Heart left ventricle (tissue), 16 donors: ENCODE data around the gene COL28A1. TPM values are rescaled to one million over a fixed set of nuclear protein-coding genes. Genes with fewer than 3 reads are reported as not detected.

Source experiments
- ATAC-seq, 4 donors: fragments of 200-7000 bp; cut with Tn5 transposase; one replicate each; pipeline ENCODE4 v1.9.1; 2020 to 2022; ENCODE audit warnings: moderate library complexity in 4 of 4, mild to moderate bottlenecking in 3 of 4, moderate number of reproducible peaks in 1 of 4
- DNase-seq, 5 donors: peaks; one replicate each; pipeline ENCODE4 v3.0.0-alpha.2; 2020
- H3K27ac ChIP-seq, 12 donors: fragments of 200-600 bp; sonication (generic) in 4 of 12; one replicate each; pipeline versions ENCODE4 v1.5.0 to v1.8.0; 2016 to 2022; ENCODE audit warnings: mild to moderate bottlenecking in 2 of 12
- H3K27me3 ChIP-seq, 9 donors: fragments of 200-600 bp; sonication (generic) in 2 of 9; one replicate each; pipeline versions ENCODE4 v1.5.1 to v1.8.0; 2016 to 2022; ENCODE audit warnings: mild to moderate bottlenecking in 3 of 9
- H3K36me3 ChIP-seq, 9 donors: fragments of 200-600 bp; sonication (generic) in 2 of 9; one replicate each; pipeline versions ENCODE4 v1.5.0 to v1.8.0; 2018 to 2022; ENCODE audit warnings: mild to moderate bottlenecking in 2 of 9
- H3K4me1 ChIP-seq, 12 donors: fragments of 200-600 bp; sonication (generic) in 4 of 12; one replicate each; pipeline versions ENCODE4 v1.5.0 to v1.8.0; 2016 to 2022; ENCODE audit warnings: mild to moderate bottlenecking in 3 of 12
- H3K4me3 ChIP-seq, 12 donors: fragments of 200-600 bp; sonication (generic) in 4 of 12; one replicate each; pipeline versions ENCODE4 v1.5.0 to v1.8.0; 2017 to 2022; ENCODE audit warnings: mild to moderate bottlenecking in 9 of 12, moderate library complexity in 4 of 12
- H3K9me3 ChIP-seq, 12 donors: fragments of 200-600 bp; sonication (generic) in 4 of 12; one replicate each; pipeline versions ENCODE4 v1.5.0 to v1.8.0; 2016 to 2022; ENCODE audit warnings: mild to moderate bottlenecking in 1 of 12
- CTCF ChIP-seq, 12 donors: fragments of 200-600 bp; sonication (generic) in 4 of 12; IDR thresholded peaks; one replicate each; pipeline versions ENCODE4 v1.5.0 to v1.8.0; 2018 to 2022; ENCODE audit warnings: antibody characterized with exemption in 12 of 12, mild to moderate bottlenecking in 5 of 12
- POLR2A ChIP-seq, 2 donors: fragments of 450-650 bp; IDR thresholded peaks; one replicate each; pipeline ENCODE4 v1.6.1; 2017; ENCODE audit warnings: antibody characterized with exemption in 2 of 2, mild to moderate bottlenecking in 2 of 2, moderate library complexity in 2 of 2
- WGBS, 4 donors: extraction: QIAGEN DNeasy Blood & Tissue Kit in 2 of 4; methylation state at CpG; one replicate each; pipeline versions ENCODE4 v1.1.5 to v1.1.7; 2013 to 2018; 5-methylcytosine and 5-hydroxymethylcytosine counted together
- intact Hi-C, 10 donors: fragments of 100-400 bp; cut with DNase I; formaldehyde crosslinking; loops; one replicate each; pipeline versions ENCODE4 v1.11.1 to v1.14.2; 2022
- polyA plus RNA-seq, 2 donors: library from polyadenylated mRNA; stranded (reverse); fragments of 200-250 nt; gene quantifications; one replicate each; pipeline ENCODE4 v1.2.3, GENCODE V29; 2013
- total RNA-seq, 9 donors: library from RNA; depleted of rRNA in 2 of 9; stranded (reverse); fragments of >200 nt in 2 of 9; fragmentation: NEBNext Ultra II Directional in 3 of 9; extraction: Animal tissue kit (Norgen Biotek cat#: 25700) in 3 of 9; gene quantifications; one replicate each; pipeline versions ENCODE4 v1.1.0 to v1.2.4, GENCODE V29; 2016 to 2023
- donor health status: ischemic (EF 13 %, LVEDD 7.1; RV severe dilation, severe dysfunction).
- donor health status: healthy with polysubstance abuse.
- donor health status: DM: no; HTN: yes; CAD: no.
- donor health status: DM: no; HTN: no; CAD: no.
- donor health status: ischemic (EF 25% LVEDD 6.9; RV normal size, moderate dysfunction).
- donor health status: ischemic (EF 25% LVEDD 5.7; RV mildly dilated, moderate dysfunction).
- donor health status: healthy.
- donor health status: DM: yes; HTN: yes; CAD: no.
- donor health status: ischemic (EF 35%, LVEDD 5.7; RV mildly dilated, moderate dysfunction).
- donor health status: nonischemic (EF 11% LVEDD 7.7; RV severe dilation, severe dysfunction).
- donor health status: DM: yes; HTN: yes; CAD: no.
- donor health status: PGD.
- donor health status: ischemic (EF 29% LVEDD 5.4; RV normal size, mild dysfunction).
- donor health status: nonischemic (EF 23%, LVEDD 6.1; RV moderate dilation, normal function).

Gene COL28A1
- total and polyA plus RNA-seq, 11 donors = 0.28 to 4.4 (median 1.2) TPM

GRCh38 chr7:7542251-7542835 lies 6.7 kb upstream of the COL28A1 start:
- TF ChIP-seq POLR2A (IDR thresholded peaks at IDR 0.05) (no peak), CTCF (IDR thresholded peaks at IDR 0.05) (no peak)
- DNase-seq = no peak
- Histone ChIP-seq H3K9me3 (no peaks in the 10 kb centered on the region), H3K4me1 (no peaks in the 10 kb centered on the region), H3K4me3 (no peak overlapping the region), H3K36me3 (no peaks in the 10 kb centered on the region), H3K27me3 (no peaks in the 10 kb centered on the region), H3K27ac (no peak overlapping the region)
- WGBS, 4 donors = 75 to 83% (median 79%) methylated on average over 4 of the region's 4 CpGs
- ATAC-seq = no peak
- intact Hi-C loops = loop anchor here in 9 of 10 donors (2.0 to 10.0 kb wide), 5 partner anchors 120 to 578 kb away; no protein-coding TSS in a partner anchor

GRCh38 chr7:7539711-7540110 lies 4.0 kb upstream of the COL28A1 start:
- Histone ChIP-seq H3K4me3 (no peak overlapping the region), H3K36me3 (no peaks in the 10 kb centered on the region), H3K9me3 (no peaks in the 10 kb centered on the region), H3K4me1 (peaks cover 0 to 4% (median 0%) of the 10 kb centered on the region in 12 donors), H3K27ac (no peak overlapping the region), H3K27me3 (no peaks in the 10 kb centered on the region)
- intact Hi-C loops = loop anchor here (2.0 to 10.0 kb wide), 12 partner anchors 107 to 582 kb away; no protein-coding TSS in a partner anchor
- DNase-seq (no peak), ATAC-seq (no peak)
- 84 to 92% (median 86%) methylated on average over 4 of the region's 4 CpGs for WGBS, 4 donors
- TF ChIP-seq POLR2A (IDR thresholded peaks at IDR 0.05) (no peak), CTCF (IDR thresholded peaks at IDR 0.05) (no peak)

GRCh38 chr7:7539152-7539551 lies 3.5 kb upstream of the COL28A1 start:
- 62 to 71% (median 68%) methylated on average over 4 of the region's 4 CpGs for WGBS, 4 donors
- Histone ChIP-seq H3K4me3 (no peak overlapping the region), H3K27ac (no peak overlapping the region), H3K27me3 (no peaks in the 10 kb centered on the region), H3K4me1 (peaks cover 0 to 4% (median 0%) of the 10 kb centered on the region in 12 donors), H3K36me3 (no peaks in the 10 kb centered on the region), H3K9me3 (no peaks in the 10 kb centered on the region)
- intact Hi-C loops = loop anchor here in 9 of 10 donors (2.0 to 10.0 kb wide), 9 partner anchors 107 to 582 kb away; no protein-coding TSS in a partner anchor
- TF ChIP-seq POLR2A (IDR thresholded peaks at IDR 0.05) (no peak), CTCF (IDR thresholded peaks at IDR 0.05) (no peak)
- DNase-seq = no peak
- ATAC-seq = no peak

GRCh38 chr7:7537711-7538110 lies 2.0 kb upstream of the COL28A1 start:
- ATAC-seq (no peak), DNase-seq (no peak)
- Histone ChIP-seq H3K9me3 (no peaks in the 10 kb centered on the region), H3K36me3 (no peaks in the 10 kb centered on the region), H3K27ac (no peak overlapping the region), H3K4me3 (no peak overlapping the region), H3K4me1 (peaks cover 0 to 4% (median 0%) of the 10 kb centered on the region in 12 donors), H3K27me3 (no peaks in the 10 kb centered on the region)
- whole genome bisulfite sequencing, 4 donors = 83 to 92% (median 90%) methylated on average over 2 of the region's 2 CpGs
- intact Hi-C loops = loop anchor here in 9 of 10 donors (2.0 to 10.0 kb wide), 9 partner anchors 105 to 580 kb away; no protein-coding TSS in a partner anchor
- TF ChIP-seq POLR2A (IDR thresholded peaks at IDR 0.05) (no peak), CTCF (IDR thresholded peaks at IDR 0.05) (no peak)
